GM12801 (cell line): ENCODE measurements around the gene SELPLG.

Source experiments
- TF ChIP-seq, protein P1 (sequence below): IDR thresholded peaks from one replicate; pipeline ENCODE4 v1.5.1; 2011; ENCODE audit warnings: control low read depth; ENCODE audit not compliant: insufficient read length; ENCODE audit errors: extremely low read depth

SELPLG gene

DNA sequence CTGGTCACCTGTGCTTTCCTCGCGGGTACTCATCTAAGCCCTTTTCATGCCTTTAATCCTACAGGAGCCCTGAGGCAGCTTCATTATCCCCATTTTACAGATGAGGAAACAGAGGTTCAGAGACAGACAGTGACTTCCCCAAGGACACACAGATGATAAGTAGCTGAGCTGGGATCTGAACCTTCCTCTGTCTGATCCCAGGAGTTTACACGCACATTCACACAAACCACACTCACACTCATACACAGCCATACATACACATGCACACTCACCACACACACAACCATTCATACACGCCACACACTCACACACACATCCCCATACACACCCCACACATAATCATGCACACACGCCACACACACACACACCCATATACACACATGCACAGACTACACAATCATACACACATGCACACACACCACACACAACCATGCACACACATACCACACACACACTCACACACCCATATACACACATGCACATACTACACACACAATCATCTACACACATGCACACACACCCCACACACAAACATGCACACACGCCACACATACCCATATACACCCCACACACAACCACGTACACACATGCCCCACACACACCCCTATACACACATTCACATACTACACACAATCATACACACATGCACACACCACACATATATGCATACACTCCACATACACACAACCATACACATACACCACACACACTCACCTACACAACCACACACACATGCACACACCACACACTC lies 38.6 kb downstream of the SELPLG start:
- TF ChIP-seq, protein P1, sequence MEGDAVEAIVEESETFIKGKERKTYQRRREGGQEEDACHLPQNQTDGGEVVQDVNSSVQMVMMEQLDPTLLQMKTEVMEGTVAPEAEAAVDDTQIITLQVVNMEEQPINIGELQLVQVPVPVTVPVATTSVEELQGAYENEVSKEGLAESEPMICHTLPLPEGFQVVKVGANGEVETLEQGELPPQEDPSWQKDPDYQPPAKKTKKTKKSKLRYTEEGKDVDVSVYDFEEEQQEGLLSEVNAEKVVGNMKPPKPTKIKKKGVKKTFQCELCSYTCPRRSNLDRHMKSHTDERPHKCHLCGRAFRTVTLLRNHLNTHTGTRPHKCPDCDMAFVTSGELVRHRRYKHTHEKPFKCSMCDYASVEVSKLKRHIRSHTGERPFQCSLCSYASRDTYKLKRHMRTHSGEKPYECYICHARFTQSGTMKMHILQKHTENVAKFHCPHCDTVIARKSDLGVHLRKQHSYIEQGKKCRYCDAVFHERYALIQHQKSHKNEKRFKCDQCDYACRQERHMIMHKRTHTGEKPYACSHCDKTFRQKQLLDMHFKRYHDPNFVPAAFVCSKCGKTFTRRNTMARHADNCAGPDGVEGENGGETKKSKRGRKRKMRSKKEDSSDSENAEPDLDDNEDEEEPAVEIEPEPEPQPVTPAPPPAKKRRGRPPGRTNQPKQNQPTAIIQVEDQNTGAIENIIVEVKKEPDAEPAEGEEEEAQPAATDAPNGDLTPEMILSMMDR: no peak

DNA sequence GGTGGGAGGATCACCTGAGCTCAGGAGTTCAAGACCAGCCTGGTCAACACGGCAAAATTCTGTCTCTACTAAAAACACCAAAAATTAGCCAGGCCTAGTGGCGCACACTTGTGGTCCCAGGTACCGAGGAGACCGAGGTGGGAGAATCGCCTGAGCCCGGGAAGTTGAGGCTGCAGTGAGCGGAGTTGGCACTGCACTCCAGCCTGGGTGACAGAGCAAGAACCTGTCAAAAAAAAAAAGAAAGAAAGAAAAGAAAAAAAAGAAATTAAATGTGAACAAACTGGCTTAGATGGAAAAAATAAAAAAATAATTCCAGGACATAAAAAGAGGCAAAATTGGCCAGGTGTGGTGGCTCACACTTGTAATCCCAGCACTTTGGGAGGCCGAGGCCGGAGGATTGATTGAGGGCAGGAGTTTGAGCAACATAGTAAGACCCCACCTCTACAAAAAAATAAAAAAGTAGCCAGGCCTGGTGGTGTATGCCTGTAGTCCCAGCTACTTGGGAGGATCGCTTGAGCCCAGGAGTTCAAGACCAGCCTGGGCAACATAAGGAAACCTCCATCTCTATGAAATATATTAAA lies 39.3 kb downstream of the SELPLG start:
- TF ChIP-seq, protein P1: no peak

DNA sequence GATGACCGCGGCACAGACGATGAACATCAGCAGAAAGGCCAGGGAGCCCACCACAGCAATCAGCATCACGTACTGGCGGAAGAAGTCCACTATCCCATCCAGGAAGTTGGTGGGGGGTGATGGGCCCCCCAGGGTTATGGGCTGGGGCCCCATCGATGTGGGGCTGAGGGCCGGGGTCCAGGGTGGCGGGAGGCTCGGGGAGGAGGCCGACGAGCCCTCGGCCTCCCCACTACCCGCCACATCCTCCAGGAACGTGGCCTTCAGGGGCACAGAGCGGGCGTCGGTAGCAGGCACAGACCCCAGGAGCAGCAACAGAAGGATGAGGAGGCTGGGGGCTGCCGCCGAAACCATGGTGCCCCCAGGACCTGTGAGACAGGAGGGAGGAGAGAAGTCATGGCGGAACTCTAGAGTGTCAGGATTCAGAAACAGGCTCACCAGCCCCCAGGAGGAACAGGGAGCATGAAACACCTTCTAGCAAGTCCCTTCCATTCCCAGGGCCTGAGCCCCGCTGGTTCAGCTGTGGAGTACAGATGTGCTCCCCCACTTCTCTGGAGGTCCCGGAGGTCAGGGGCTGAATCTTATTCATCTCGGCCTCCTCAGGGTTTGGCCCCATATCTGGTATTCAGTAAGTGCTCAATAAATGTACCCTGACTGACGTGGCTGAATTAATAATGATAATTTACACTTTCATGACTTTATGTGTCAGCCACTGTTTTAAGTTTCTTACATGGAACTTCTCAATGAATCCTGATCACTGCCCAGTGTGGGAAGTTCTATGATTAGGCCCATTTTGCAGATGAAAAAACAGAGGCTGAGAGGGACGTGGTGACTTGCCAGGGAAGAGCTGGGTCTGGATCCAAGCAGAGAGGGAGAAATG lies 41.4 kb downstream of the SELPLG start:
- TF ChIP-seq, protein P1: no peak

DNA sequence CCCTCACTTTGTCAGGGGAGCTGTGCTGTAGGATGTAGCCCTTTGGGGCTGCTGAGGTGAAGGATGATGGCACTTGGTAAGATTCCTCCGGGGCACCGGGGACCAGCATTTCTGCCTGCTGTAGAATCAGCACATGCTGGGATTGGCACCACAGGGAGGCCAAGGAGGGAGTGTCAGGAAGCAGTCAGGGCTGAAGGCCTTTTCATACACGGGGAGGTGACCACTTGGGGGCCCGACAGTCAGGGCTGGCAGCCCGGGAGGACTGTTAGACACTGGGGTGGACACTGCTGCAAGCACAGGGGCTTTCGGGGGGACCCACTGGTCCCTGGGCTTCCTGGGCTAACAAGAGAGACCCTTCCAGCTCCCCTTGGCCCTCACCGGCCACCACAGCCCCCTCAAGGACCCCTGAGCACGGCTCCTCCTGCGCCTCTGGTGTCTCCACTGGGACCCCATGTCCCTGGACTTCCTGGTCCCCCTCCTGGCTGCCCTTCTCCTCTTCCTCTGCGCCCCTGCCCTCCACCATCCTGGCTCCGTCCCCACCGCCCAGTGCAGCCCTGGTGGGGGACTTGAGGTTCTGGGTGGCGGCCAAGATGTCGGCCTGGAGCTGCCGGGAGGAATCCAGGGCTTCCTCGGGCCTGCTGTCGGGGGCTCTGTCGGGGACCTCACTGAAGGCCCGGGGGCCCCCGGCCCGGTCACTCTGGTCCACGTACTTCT lies 42.3 kb downstream of the SELPLG start:
- TF ChIP-seq, protein P1: no peak

DNA sequence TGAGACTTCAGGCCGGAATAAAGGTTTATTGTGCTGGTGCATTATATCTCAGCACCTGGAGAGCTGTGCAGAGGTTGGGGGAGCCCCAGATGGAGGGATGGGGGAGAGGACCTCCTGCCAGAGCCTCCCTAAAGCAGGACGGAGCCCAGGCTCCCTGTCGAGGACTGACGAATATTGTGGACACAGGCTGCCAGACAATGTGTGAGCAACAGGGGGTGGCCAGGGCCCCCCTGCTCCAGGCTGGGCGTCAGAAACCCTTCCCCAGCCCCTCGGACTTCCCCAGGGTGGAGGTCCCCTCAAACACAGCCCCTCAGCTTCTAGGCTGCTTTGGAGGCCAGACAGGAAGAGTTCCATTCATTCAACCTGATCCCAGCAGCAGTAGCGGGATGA lies 43.9 kb downstream of the SELPLG start:
- TF ChIP-seq, protein P1: no peak

DNA sequence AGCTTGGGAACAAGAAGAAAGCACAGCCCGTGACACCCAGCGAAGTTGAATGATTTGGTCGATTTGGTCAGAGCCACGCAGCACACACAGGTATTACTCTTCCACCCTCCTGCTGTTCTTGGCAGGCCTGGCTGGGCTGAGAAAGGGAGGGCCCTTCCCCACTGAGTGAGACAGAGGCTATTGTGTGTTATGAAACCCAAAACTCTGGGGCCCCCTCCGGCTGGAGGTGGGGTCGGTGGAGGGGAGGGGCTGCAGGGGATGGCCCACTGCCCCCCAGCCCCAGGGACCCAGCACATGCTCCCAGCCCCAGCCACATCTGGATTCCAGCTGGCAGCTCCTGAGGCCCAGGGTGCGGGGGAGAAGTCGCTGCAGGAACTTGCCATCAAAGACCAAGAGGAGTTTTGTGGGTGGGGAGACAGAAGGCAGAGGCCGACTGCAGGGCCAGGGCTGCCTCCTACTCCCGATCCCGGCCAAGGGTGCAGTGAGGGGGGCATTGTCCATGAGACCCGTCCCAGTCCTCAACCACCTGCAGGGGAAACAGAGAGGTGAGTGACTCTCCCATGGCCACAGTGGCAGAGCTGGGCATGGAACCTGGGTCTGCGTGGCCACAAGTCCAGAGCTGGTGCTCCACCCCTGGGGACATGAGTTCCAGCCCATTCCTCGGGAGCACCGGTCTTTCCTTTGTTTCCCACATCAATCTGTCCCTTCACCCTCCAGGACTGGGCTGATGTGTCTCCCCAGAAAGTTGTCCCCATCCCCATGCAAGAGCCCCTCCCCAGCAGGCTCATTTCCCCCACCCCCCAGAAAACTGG lies 44.5 kb downstream of the SELPLG start:
- TF ChIP-seq, protein P1: no peak
